Non-pigmented ciliary epithelial cell (primary cell): ENCODE results near the gene MC2R.

Source experiments
- DNase-seq: peaks from one replicate; pipeline ENCODE4 v3.0.0-alpha.2; 2010; ENCODE audit warnings: low read depth

Gene MC2R

GRCh38 chr18:13915391-13915790, at the start of gene MC2R:
TSS of gene MC2R (minus strand) at chr18:13915536. CDS start at chr18:13885518, 30,018 bp downstream.
- no peak for DNase-seq

DNA sequence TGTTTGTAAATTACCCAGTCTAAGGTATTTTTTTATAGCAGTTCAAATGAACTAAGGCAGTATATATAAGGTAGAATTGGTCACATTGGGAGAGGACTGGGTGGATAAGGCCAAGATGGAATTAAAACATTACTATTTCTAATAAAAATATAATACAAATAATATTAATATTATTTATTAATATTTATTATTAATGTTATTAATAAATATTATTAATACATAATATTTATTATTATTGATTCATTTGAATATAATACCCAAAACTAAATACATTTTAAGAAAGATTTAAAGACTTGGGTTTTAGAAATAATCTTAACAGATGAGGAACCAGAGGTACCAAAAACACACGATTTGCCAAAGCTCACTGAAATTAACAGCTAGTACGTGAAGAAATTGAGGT, 30.5 kb upstream of the MC2R start:
- no peak for DNase-seq

- DNase-seq = no peak
These were observed 28.0 kb upstream of the MC2R start for GRCh38 chr18:13943338-13943737.

GRCh38 chr18:13940326-13940725, 25.0 kb upstream of the MC2R start:
- DNase-seq = no peak

DNA sequence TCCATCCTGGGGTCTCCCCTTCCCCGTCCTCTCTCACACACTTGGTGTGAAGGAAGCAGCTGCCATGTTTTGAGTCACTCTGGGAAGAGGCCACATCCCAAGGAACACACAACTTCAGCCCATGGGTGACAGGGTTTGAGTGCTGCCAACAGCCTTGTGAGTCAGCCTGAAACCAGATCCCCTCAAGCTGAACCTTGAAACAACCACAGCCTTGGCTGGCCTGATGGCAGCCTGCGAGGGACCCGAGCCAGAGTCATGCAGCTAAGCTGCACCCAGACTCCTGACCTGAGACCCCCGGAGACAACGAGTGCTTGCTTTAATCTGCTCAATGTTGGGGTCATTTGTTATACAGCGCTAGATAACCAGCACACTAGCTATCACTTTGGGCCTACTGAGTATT, 19.3 kb upstream of the MC2R start:
- DNase-seq = no peak

DNA sequence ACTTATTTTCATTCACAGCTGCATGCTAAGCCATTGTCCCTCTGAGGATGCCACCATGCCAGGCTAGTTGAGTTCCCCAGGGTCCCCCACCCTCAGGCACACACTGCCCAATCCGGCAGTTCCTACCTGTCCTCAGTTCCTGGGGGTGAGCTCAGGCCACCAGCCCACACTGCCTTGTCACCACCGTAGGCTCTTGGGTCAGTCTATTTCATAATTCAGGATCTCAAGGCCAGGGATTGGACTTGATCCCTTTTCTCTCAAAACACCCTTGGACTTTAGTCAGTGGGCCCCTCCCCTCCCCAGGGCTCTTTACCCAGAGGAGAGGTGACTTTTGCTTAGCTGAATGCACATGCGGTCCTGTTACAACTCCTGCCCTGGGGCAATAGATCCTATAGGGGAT, 18.7 kb upstream of the MC2R start:
- DNase-seq = no peak

GRCh38 chr18:13932285-13933025, 17.1 kb upstream of the MC2R start:
- DNase-seq = no peak

GRCh38 chr18:13930964-13931363, 15.6 kb upstream of the MC2R start:
- DNase-seq = no peak

- no peak for DNase-seq
These were observed 7.9 kb upstream of the MC2R start for GRCh38 chr18:13923221-13923620.

- no peak for DNase-seq
These were observed 3.6 kb upstream of the MC2R start for GRCh38 chr18:13918898-13919297.

DNA sequence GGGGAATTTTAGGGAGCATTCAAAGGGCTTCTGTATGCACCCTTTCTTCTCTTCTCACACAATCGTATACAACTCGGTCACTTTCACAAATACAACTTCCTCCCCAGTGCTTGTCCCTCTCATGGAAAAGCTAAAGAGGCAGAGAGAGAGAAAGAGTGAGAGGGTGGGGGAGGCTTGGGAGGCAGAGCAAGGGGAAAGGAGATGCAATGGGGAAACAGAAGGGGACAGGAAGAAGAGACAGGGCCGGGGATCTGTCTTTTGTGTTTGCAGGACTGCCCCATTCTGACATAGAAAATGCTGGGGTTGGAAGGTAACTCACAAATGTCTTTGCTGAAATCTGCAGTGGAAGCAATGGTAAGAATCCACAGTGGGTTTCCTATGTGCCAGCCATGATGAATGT, 2.1 kb upstream of the MC2R start:
- no peak for DNase-seq

DNA sequence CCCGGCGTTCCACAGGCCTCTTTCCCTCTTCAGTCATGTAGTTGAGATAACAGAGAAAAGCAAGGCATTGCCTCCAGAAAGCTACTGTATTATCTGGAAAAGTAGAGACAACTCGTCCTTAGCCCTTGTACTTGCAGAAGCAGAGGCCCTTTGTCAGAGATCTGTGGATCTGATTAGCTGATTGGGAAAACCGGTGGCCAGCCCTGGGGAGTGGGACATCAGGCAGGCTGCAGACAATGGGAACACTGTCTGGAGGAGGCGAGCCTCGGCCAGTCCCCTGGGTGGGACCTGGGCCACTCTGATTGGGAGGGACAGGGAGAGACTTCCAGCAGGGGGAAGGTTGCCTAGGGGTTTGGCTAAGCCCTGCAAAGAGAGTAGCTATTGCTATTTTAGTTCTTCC, 1.2 kb upstream of the MC2R start:
- no peak for DNase-seq

DNA sequence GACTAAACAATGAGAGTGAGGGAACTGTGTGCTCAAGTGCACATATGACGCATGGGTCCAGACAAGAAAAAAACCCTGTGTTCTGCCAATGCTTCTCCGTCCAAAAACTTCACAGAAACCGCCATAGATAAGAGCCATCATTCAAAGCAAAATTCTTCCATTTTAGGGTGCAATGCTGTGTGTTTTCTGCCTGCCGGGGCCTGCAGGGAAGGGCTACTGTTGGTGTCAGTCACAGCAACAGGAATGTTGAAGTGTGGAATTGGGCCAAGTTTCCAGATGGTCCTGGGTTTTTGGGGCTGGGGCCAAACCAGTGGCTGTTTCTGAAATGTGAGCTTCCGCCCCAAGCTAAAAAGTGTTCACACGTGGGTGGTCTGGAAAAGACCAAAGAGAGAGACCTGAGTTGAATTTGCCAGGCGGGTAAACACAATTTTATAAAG, 677 bp upstream of the MC2R start:
- no peak for DNase-seq

GRCh38 chr18:13914756-13915155, 580 bp downstream of the MC2R start:
- no peak for DNase-seq

DNA sequence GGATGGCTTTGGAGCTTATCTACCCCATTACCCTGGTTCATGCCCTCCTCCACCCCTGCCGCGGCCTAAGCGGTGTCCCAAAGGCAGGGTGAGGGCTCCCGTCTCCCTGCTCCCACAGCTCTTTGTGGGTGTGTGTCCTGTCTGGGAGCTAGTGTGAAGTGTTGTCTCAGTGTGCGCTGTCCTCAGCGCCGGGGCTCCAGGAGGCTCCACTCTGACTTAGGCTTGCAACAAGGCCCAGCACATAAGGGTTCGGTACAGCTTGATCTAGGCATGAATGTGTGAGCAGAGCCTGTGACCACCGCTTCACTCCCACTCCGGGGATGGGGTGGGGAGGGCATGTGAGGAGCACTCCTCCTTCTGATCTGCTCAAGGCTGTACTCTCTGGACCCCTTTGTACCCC, 1.2 kb downstream of the MC2R start:
- DNase-seq = no peak

GRCh38 chr18:13913205-13913604, 2.1 kb downstream of the MC2R start:
- no peak for DNase-seq

GRCh38 chr18:13912601-13913000, 2.7 kb downstream of the MC2R start:
- DNase-seq = no peak

- DNase-seq = no peak
These were observed 4.3 kb downstream of the MC2R start for GRCh38 chr18:13910986-13911385.

DNA sequence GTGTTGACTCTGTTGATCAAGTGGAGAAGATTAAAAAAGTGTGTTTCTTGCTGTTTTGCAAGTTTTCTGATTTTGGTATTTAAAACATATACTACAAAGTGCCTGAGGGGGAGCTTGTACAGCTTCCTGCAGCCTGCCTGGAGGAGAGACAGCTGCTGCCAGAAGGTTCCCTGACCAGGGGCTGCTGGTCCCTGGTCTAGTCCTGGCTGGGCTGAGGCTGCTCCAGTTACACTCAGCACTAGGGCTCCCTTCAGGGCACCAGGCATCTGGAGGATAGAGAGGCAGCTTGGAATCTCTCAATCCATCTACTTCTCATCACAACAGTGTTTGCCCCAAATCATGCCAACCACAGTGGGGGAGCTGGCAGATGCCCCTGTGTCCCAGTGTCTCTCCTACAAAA, 4.8 kb downstream of the MC2R start:
- DNase-seq = no peak

DNA sequence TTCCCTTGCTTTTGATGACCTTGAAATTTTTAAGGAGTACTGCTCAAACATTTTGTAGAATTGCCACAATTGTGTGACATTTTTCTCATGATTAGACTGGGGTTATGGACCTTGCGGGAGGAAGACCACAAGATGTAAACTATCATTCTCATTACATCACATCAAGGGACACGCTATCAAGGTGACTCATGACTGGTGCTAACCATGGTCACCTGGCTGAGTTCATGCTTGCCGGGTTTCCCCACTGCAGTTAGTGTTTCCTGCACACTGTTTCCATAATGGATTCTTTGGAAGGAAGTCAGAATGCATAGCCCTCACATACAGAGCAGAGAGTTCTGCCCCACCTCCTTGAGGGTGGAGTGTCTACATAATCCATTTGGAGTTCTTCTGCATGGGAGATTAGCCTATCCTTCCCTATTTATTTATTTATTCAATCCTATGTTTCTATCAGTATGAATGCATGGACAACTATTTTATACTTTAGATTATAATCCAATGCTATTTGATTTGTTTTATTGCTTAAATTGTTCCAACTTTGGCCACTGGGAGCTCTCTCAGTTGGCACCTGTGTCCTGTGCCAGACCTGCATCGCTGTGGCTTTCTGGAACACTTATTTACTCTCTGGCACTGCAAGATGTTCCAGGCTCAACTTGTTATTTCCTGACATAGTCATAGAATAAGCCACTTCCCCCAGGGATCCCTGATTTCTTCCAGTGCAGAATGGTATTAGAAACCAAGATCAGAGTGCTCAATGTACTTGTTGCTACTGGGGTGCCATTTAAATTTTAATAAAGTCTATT, 6.0 kb downstream of the MC2R start:
- DNase-seq = no peak

DNA sequence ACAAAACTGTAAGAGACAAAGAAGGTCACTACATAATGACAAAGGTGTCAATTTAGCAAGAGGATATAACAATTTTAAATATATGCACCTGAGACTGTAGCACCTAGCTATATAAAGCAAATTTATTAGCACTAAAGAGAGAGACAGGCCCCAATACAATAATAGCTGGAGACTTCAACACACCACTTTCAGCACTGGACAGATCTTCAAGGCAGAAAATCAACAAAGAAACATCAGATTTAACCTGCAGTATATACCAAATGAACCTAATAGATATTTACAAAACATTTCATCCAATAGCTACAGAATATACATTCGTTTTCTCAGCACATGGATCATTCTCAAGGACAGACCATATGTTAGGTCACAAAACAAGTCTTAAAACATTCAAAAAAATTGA, 14.7 kb downstream of the MC2R start:
- DNase-seq = no peak

DNA sequence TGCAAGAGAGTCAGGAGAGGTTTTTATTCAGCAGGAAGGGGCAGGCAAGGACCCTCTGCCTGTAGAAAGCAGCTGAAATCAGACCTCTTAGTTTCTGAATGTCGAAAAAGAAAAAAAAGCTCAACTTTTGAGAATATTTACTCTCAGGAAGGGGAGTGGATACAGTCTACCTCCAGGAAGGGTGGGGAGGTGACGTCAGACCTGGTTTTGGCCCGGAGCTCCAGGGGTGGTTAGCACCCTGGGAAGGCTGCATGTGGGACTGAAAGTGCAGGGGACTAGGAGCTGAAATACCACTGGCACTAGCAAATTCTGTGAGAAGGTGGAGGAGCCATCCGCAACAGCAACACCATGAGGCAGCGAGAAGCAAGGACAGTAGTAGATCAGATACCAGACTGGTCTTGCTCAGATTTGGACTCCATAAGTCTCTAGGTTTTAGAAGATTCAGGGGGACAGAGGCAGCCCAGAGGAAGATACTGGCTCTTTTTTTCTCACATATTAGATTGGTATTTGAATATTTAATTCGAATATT, 19.8 kb downstream of the MC2R start:
- no peak for DNase-seq

DNA sequence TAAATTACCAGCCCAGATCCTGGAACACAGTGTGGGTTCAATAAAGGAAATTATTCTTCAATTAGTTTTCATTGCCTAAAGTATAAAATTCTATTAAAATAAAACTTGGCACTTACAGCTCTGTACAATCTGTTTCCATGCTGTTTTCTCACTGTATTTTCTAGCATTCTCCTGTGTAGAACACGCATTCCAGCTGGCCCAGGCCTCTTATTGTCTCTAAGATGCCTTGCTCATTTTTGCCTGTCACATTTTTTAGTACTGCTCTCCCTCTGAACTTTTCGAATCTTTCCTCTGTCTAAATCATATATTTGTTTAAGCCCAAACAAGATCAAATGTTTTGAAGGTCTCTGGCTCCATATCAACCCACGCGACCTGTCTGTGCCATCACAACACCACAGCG, 20.8 kb downstream of the MC2R start:
- DNase-seq = no peak

- no peak for DNase-seq
These were observed 21.9 kb downstream of the MC2R start for GRCh38 chr18:13893418-13893760.
